ENCODE results near the gene TSPAN14. TPM values are rescaled to one million over a fixed set of nuclear protein-coding genes. Genes with fewer than 3 reads are reported as not detected.

TSPAN14 gene
- total RNA-seq, 2 donors from 2014 or later: 85.6 TPM

Other genes starting within 250 kb of the TSPAN14 start
- 100 to 1,000 TPM; 384 to 427 TPM for gene ANXA11, start 248.8 kb upstream of the TSPAN14 start, total RNA-seq
- under 1 TPM in 1 of 2 donors, not detected in 1; 0.39 TPM for gene MAT1A, start 164.7 kb upstream of the TSPAN14 start, total RNA-seq
- gene DYDC1, start 97.6 kb upstream of the TSPAN14 start, total RNA-seq: not detected
- not detected for gene DYDC2, start 97.5 kb upstream of the TSPAN14 start, total RNA-seq
- 100 to 1,000 TPM in 1 of 2 donors, 10 to 100 TPM in 1; 97.6 to 108 TPM for gene PRXL2A, start 45.8 kb upstream of the TSPAN14 start, total RNA-seq
- not detected for gene SH2D4B, start 83.6 kb downstream of the TSPAN14 start, total RNA-seq